ENCODE measurements around the gene TMEM8B.
"Not testable (repeated sequence)": the region's sequence is repeated elsewhere in the genome, so short reads cannot be mapped to it uniquely, and the experiment has no call there.

The TMEM8B gene

GRCh38 chr9:35909274-35909673 is 80.2 kb downstream of the TMEM8B start, which contains the start of gene SPAAR:
Gene SPAAR, plus strand, starts transcription at chr9:35909490. Its CDS starts 974 bp downstream, at chr9:35910464.
- DNase-seq, result no peak

GRCh38 chr9:35909687-35910612 is 80.9 kb downstream of the TMEM8B start:
- no peak for DNase-seq

DNA sequence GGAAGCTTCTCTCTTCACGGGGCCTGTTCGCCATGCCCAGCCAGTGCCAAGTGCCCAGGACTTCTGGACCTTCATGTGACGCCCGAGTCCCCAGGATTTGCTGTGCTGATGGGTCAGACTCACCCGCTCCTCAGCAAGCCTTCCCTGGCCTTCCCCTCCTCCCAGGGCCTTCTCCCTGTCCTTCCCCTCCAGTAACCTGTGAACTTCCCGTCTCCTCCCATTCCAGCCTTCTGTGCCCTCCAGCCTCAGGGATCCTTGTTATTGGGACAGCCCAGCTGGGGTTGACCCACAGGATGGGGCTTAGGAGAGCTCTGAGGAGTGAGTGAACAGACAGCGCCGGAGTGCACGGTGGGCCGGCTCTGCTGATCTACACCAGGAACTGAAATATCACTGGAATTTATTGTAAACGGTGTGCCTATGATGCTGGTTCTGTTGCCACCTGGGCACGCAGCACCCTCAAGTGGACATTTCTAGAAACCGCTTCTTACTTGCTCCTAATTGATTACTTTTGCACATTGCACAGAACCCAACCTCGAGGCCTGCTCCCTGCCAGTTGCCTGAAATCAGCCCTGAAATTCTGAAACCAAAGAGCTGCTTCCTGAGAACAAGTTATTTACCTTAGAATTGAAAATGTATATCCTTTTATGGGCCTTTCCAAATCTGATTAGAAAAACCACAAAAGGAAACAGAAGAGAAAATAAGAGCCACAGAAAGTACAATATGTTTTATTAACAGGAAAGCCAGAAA is 81.8 kb downstream of the TMEM8B start:
- no peak for DNase-seq

DNA sequence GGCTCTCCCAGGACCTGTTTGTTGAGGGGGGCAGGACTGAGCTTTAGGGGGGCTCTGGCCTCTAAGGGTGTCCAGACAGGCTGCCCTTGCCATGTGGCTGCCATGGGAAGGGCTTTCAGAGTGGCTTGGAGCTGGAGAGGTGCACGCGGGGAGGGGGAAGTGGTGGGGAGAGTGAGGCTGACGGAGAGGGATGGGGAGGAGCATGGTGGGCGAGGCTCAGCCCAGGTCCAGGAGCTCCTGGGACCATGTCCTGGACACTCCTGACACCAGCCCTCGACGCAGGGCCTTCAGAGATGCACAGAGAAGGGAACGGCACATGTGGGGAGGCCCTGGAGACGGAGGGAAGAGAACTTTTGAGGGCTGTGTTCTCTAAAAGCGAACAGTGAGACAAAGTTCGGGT is 82.7 kb downstream of the TMEM8B start:
- no peak for DNase-seq

DNA sequence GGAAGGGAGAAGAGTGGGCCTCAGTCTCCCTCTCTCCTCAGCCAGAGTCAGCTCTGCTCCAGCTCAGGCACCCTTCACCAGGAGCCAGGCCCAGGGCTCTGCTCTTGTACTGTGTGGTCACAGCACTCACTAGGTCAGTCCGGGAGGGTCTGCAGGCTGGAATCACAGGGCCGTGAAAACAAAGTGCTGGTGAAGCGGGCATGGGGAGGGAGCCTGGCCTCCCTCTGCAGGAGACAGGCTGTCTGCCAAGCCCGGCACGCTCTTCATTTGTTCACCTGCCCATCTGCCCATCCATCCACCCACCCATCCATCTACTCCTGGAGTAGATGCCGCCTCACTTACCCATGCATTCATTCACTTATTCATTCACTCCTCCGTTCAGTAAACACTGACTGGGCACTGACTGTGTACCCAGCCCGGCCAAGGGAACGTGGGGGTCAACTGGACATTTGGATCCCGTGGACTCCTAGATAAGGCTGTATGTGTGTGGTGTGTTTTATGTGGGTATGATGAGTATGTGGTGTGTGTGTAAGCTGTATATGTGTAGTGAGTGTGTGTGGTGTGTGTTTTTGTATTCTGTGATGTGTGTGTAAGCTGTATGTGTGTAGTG is 83.9 kb downstream of the TMEM8B start:
- no peak for DNase-seq

DNA sequence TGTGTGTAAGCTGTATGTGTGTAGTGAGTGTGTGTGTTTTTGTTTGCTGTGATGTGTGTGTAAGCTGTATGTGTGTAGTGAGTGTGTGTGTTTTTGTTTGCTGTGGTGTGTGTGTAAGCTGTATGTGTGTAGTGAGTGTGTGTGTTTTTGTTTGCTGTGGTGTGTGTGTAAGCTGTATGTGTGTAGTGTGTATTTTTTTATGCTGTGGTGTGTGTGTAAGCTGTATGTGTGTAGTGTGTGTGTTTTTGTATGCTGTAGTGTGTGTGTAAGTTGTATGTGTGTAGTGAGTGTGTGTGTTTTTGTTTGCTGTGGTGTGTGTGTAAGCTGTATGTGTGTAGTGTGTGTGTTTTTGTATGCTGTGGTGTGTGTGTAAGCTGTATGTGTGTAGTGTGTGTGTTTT is 84.4 kb downstream of the TMEM8B start:
- DNase-seq, result not testable (repeated sequence)

DNA sequence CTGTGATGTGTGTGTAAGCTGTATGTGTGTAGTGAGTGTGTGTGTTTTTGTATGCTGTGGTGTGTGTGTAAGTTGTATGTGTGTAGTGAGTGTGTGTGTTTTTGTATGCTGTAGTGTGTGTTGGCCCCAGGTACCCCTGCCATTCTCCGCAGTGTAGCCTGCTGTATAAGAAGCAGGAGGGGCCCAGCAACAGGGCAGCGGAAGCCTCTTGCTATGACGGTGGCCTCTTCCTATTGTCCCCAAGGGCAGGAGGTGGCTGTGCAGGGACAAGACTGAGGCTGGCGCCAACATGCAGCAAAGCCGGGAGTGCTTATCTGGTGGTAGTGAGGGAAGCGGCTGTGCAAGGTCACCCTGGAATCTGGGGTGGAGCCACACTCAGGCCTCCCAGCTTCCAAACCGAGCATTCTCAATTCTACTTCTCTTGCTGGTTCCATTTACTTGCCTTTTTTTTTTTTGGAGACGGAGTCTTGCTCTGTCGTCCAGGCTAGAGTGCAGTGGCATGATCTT is 85.3 kb downstream of the TMEM8B start:
- DNase-seq, result no peak

All from NCI-H2171 (cell line).